ENCODE measurements around the gene DAAM1.

Gene DAAM1

DNA sequence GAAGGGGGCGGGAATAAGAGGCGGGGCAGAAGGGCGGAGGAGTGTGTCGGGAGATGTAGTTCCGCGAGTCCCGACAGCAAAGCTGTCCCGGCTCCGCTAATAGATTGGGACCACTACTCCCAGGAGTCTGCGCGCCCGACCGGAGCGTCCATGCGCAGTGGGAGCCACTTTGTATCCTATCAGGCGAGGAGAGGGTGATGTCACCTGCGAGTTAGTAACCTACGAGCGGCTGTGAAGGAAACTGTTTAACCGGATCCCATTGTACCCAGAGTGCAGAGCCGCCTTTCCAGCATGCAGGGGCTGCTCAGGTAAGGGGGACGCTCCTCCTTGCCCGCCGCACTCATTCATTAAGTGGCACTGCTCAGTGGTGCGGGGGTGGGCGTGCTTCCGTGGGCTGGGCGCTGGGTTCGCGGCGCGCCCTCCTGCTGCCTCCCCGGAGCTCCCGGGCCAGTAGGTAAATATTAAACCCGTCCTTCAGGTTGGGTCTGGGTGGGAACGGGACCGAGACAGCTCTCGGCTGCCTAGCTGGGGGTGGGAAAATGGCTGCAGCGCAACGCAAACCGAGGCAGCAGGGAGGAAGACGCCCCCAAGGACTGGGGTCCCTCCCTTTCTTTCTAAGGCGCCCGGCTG is at the start of gene DAAM1:
DAAM1 (plus strand) TSS at position 207 of the 630 bp plus-strand sequence. CDS start 74,811 bp downstream, outside the sequence.
- DNase-seq: peak; percentile 98

DNA sequence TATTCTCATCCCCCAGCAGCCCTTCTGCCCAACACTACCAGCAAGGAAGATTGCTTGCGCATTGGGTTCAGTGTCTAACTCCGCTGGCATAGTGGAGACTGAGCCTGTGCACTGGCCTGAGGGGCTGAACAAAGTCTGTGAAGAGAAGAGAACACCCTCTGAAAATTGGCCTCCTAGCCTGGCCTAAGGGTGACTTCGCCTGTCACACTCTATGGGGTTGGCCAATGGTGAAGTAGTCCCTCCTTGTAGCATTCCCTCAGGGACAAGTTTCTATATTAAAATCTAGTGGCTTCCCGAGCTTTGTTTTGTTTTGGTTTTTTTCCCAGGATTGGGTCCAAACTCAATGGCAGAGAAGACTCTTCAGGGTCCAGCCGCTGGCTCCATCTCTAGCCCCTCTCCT is 49.1 kb upstream of the DAAM1 start:
- DNase-seq: no peak

DNA sequence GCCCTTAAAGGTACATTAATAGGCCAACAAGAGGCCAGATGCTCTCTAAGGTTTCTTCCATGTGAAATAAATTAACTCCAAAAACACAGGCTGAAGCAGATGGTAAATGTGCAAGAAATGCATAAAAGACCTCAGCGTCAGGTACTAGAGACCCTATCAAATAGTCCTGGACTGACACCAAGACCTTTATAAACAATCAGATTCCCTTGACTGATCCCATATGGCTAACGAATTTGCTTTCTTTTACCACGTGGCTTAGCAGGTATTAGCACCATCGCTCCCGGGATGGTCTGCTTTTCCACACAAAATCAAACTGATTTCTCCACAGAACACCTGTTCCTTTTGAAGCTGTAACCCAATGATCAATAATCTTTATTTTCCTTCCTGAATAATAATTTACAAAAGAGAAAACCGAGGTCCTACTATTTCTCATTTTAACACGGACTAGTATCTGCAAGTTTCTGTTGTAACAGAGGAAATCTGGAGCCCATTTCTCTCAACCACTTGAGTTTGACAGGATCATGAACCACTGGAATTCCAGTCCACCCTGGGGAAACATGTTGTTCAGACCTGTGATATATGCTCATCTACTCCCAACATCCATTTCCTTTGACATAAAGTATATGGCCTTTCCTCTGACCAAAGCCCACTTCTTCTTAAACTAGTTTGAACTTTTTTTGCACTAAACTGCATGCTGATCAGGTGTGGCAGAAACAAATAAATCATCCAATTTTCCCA is 48.2 kb upstream of the DAAM1 start:
- DNase-seq: no peak

DNA sequence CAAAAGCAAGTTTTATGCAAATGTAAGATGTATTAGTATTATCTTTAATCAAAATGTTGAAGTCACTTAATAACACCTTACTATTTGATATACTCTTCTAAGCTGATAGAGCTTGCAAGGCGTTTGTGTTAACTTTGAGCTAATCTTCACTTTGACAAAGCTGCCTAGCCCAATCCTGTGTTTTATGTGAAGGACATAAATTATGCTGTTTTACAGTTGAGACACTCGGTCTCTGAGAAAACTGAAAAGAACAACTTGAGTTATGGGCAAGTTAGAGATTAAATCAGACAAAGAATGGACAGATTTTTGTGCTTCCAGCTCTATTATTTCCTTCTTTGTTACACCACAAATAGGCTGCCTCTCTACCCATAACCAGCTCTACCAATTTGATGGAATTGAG is 42.0 kb upstream of the DAAM1 start:
- DNase-seq: no peak

DNA sequence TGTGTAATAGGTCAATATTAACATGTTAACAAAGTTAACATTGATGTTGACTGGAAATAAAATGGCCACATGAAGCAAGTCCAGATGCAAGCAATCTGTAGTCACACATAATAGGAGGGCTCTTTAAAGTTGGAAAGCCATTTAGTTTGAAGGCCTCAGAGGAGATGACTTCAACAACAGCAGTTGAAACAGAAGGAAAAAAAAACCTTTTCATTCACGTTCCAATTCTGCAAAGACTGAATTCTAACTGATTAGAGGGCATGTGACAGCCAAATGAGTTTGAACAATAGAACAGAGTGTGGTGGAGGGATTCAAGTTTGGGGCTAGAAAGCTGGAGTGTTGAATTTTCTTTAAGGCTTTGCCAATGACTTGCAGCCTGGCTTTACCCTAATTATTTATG is 41.5 kb upstream of the DAAM1 start:
- DNase-seq: no peak

DNA sequence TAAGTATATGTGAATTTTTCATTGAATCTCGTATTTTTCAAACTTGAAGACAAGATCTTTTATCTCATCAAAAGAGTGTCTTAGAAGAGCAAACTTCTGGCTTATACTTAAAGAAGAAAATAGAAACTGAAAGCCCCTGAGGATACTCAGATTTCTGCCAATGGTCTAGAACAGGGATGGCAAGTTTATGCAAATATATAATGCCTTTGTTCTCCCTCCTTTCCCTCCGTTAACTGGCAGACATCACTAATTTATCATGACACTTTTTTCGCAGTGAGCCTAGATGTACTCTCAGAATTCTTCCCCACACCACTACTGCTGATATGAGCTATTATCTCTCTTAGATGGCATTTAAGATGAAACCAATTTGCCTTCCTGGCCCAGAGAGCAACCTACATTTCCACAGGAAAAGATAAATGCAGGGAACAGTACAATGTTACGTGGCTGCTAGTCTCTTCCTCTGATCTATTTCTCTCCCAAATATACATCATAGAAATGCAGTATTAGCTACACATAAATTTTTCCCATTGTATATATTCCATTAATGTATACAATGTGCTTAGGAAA is 40.0 kb upstream of the DAAM1 start:
- no peak for DNase-seq

DNA sequence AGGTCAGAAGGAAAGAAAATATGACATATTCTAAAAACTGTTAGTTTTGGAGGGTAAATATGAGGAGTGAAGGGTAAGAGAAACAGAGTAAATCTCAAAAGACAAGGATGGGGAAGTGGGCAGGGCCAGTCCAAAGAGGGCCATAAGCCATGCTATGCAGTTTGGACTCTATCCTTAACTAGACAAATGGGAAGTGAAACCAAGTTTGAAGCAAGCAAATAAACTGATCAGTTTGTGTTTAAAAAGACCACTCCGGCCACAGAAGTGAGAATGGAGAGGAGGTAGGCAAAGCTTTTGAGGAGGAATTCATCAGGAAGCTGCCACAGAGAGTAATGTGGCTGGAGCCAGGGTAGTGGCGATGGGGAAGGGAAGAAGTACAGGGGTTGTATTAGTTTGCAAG is 37.5 kb upstream of the DAAM1 start:
- no peak for DNase-seq

DNA sequence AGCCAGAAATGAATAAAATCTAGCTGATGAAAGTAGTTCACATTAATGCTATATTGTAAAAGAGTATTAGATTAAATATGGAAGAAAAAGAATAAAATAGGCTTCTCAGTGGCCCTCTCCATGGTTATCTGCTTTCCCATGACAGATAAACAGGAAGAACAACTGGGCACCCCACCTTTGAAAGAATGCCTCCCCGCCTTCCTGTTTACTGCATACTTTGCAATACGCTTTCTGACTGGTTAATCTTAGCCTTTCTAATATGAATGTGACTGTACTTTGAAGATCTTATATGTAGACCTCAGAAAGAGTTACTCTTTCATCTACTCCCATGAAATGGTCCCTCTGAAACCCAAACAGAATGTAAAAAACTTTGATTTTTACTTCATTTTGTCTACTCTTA is 34.1 kb upstream of the DAAM1 start:
- DNase-seq: no peak

DNA sequence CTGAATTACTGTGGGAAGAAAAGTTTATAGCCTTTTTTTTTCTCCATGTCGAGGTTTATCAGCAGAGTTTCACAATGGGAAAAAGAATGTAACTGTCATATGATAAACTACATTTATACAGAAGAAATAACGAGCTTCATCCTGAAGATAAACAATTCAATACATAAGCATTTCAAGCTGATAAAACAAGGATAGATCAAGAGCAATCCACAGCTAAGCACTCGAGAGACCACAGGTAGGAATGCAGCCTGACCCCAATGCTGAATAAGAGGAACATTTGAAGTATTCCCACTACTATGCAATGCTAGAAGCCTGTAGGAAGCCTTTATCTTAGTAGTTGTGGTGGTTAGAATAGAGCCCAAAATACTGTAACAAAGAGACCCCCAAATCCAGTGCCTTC is 32.6 kb upstream of the DAAM1 start:
- no peak for DNase-seq

DNA sequence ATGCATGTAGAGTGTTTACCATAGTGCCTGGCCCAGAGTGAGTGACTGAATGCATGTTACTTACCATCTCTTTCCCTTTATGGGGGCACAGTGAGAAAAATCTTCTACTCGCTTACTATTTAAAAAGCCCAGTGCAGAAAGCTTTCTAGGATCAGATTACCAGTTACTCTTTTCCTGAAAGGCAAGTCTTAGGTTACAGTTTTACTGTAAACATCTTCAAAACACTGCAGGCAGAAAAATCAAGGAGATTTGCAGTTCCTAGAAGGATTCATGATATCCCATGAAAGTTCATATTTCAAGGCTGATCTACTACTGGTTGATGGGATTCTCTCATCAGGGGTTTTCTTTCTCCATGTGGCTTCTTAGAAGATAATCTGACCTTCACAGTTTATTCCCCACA is 29.3 kb upstream of the DAAM1 start:
- DNase-seq: no peak

DNA sequence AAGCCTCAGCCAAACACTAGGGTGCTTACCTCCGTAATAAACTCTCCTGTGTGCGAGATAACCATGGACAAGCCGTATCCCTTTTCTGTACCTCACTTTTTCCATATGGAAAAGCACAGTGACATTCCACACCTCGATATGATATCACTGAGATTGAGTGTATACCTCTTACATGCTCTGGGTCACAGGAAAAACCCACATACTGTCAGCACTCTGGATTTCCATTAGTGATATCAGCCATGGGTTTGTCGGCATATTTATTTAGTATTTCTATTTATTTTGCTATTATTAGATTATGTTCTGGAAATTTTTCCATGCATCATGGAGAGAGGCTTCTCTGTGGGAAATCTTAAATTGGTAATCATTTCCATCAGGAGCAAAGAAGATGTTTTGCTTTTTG is 28.0 kb upstream of the DAAM1 start:
- DNase-seq: no peak

DNA sequence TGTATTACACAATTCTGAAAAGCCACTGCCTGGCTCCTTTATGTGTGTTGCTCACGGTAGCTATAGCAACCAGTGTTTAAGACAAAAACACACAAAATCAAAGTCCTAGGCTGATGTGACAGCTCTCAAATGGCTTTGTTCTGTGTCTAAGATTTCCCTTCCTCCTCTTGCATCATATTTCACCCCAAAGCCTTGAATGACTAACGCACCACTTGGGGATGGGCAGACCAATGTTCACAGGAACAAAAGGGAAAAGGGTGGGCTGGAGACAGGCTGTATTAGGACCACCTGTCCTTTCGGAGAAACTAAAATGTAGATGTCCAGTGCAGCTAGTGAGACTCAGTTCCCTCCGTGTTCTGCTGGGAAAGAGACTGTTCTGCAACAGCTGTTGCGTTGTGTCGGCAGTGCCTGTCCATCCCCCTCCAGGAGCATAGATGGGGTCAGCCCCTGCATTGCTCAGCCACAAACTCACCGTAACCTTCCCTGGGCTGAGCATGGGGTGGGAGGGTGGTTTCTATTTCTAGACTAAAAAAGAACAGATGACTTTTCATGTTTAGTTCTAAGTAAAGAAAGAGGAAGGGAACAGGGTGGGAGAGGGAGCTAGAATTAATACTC is 26.8 kb upstream of the DAAM1 start:
- peak; percentile 26 for DNase-seq

DNA sequence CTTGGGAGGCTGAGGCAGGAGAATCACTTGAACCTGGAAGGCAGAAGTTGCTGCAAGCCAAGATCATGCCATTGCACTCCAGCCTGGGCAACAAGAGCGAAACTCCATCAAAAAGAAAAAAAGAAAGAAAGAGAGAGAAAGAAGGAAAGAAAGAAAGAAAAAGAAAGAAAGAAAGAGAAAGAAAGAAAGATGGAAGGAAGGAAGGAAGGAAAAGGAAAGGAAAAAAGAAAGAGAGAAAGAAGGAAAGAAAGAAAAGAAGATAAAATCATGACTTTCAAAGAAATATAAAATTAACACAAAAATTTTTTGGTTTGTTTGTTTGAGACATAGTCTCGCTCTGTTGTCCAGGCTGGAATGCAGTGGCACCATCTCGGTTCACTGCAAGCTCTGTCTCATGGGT is 22.2 kb upstream of the DAAM1 start:
- DNase-seq: no peak

DNA sequence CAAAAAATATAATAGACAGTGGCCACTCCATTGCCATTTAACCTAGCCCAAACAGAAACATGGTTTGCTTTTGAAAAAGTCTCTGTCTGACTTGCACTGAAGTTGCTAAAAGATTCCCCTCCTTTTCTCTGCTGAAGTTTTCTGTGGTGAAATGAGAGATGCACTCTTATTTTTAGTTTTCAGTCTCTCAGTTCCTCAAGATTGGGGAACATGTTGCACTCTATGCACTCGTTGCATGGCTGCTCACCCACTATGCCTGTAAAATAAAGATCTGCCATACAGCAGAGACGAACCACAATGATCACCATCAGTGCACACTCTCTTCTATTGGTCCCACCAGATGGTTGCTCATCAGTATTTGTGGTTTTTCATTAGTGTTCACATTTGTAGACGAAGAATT is 13.1 kb upstream of the DAAM1 start:
- no peak for DNase-seq

DNA sequence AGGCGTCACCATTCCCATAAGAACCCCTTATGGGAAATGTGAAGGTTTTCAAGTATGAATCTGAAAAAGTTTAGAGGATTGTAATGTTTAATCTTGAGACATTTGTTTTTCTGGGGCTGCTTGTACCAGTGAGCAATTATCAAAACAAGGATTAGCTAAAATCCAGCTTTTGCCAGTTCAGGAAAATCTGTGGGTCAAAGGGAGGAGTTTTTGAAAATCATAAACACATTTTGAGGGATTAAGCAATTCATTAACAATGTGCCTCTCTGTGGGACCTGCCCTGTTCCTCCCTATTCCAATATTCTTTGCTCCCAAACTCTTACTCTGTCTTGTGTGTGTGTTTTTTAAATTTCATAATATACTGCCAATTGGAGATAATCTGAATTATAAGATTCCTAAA is 11.7 kb upstream of the DAAM1 start:
- no peak for DNase-seq

DNA sequence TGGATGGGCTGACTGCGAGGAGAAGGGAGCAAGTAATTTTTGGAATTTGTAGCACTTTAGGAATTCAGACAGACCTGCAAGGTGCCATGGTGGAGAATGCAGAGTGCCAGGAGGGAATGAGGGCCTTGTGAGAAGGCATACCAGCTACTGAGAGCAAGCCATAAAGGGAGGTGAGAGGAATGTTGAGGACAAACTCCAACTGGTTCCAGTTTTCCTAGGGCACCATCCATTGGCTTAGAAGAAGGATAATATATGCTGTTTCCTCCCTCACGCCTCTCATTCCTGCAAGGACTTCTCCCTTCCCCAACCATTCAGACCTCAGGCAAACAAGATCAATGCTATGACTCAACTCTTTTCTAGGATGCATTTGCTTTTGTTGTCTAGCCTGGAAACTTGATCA is 11.2 kb upstream of the DAAM1 start:
- no peak for DNase-seq

DNA sequence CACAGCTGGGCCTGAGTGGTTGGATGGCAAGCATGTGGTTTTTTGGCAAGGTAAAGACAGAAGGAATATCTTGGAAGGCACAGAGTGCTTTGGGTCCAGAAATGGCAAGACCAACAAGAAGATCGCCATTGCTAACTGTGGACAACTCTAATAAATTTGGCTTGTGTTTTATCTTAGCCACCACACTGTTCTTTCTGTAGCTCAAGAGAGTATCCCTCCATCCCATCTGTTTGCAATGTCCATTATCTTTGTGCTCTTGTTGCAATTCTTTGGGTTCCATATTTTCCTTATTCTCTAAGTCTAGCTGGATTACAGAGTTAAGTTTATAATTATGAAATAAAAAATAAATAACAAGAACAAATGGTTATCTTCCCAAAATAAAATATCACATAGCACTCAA is 6.7 kb upstream of the DAAM1 start:
- no peak for DNase-seq

DNA sequence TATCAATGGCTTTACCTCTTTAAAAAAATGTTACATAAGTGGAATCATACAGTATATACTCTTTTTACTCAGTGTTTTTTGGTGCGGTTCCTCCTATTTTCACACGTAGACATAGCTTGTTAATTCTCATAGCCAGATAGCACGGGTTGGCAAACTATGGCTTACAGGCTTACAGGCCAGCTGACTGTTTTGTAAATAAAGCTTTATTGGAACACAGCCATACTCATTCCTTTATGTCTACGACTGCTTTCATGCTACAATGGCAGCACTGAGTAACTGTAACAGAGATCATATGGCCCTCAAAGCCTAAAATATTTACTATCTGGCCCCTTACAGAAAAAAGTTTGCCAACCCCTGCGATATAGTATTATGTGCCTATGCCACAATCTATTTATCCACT is 5.8 kb upstream of the DAAM1 start:
- no peak for DNase-seq

DNA sequence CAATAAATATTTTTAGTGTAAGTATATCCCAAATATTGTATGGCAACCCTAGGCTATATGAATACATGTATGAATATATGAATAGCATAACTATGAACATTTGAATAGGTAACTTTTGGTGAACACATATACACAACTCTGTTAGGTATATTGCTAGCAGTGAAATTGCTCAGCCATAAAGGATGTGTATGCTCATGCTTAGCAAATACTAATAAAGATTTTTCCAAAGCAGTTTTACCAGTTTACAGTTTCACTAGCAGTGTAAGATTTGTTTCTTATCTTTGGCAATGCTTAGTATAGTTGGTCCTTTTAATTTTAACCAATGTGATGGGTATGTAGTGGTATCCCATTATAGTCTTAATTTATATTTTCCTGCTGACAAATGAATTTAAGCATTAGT is 5.3 kb upstream of the DAAM1 start:
- DNase-seq: no peak

DNA sequence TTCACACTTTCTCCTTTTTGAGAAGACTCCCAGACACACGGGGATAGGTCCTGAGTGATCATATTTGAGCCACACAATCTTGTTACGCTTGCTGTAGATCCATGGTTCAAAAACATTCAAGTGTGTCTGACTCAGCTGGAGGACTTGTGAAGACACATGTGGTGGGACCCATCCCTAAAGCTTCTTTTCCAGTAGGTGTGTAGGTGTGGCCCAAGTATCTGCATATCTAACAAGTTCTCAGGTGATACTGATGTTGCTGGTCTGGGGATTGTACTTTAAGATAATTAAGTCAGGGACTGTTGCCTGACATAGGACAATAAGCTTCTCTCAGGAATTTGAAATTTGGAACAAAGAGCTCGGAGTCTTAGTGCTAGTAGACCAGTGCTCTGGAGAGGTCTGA is 4.1 kb upstream of the DAAM1 start:
- DNase-seq: no peak

DNA sequence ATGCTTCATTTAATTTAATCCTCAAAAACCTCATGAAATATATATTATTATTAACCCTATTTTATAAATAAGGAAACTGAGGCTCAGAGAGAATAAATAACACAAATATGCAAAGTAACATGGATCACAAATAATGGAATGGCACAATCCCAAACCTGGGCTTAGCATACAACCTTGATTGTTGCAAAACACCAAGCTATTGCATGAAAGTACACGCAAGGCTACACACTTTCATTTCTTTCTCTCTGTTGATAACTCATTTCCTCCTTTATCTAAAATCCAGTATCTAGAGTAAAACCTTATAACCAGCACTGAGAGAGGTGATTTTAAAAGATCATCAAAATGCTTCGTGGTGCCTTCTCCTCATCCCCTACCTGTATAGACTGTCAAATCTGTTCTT is 2.8 kb upstream of the DAAM1 start:
- DNase-seq: no peak

DNA sequence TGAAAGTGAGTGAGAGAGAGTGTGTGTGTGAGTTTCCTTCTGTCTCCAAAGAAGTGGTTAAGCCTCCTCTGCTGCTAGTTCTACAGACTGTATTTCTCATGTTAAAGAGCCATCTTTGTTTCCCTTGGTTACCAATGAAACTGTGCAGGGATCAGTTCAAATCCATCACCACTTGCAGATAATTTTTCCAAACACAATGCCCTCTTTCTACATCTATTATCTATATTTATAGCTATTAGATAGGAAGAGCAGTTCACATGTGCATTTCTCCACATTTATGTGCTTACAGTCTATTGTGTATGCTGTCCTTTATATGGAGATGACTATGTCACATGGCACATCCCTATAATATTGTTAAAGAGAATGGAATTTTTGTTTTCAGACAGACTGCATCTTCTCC is 2.2 kb upstream of the DAAM1 start:
- DNase-seq: no peak

DNA sequence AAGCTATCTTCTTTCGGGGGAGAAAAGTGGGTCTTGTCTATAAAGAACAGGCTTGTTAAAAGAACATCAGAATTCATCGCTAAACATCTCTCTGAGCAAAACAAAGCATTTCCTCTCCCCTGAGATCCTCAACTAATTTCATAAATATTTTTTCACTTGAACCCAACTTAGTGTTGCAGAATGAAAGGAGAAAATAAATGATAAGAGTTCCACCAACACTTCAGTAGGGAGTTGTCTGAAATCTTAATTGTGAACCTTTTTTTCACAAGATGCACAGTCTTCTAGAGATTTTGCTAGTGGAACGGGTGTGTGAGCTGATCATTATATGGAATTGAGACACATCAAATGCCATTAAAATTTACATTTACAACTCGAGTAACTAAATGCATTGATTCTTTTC is 1.3 kb upstream of the DAAM1 start:
- DNase-seq: no peak

DNA sequence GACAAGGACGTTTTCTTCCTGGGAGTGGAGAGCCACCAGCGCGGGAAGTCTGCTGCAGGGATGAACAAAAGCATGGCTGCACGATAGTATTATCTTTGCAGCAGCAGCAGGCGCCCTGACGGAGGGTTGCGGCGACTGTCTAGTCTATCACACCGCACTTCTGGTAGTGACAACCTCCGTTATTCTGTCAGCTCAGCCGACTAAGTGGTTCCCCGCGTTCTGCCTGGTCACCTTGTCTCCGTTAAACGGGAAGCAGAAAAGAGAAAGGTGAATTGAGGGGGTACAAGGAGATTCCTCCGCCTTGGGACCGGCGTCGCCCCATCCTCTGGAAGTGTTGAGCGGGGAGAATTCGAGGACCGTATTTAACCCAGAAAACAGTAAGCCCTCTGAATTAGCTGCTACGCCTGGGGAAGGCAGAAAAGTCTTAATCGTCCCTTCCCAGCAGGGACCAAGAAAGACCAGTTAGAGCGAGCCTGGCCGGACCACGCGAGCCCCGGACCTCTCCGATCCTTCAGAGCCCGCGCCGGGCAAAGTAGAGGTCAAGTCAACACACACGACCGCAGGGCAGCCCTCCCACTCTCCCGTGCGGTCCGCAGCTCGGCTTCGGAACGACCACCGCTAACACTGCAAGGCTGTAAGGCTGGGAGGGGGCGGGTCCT is 536 bp upstream of the DAAM1 start:
- peak; percentile 16 for DNase-seq
